Measurements from ENCODE around the gene MRPL19. TPM values are rescaled to one million over a fixed set of nuclear protein-coding genes. Genes with fewer than 3 reads are reported as not detected.

The MRPL19 gene
- total and polyA plus RNA-seq, 10 of the 15 experiments (the other 5 are each of a cell fraction or from before 2014, with no cell fraction given): 13.1 to 99.0 (median 56.6) TPM

DNA sequence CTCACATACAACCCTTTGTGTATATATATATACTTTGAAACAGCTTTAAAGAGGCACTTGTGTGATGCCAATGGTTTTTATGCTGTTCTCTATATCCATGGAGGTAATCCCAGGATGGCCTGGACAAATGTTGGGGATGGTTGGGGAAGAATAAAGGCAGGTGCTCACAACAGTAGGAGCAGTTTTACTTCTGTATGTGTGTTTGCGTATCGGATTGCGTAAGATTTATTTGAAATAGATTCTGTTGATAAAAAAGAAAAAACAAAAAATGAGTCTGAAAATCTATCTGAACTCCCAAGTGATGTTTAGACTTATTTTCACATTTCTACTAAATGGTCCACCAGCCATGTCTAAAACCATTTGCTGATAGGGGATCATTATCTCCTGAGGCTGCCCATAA is 29.3 kb downstream of the MRPL19 start:
- H3K4me1 ChIP-seq (ENCODE audit: control insufficient read depth, insufficient read depth, low read length): peaks cover 7% of the 10 kb centered on the region
- FAIRE-seq: no peak
- no peak overlapping the region for H3K9ac ChIP-seq (ENCODE audit: control insufficient read depth, insufficient read depth, low read length)
- no peak overlapping the region for H3K27ac ChIP-seq (ENCODE audit: control insufficient read depth, insufficient read depth)
- no peak for TF ChIP-seq SMAD5 (IDR thresholded peaks at IDR 0.05; ENCODE audit: low read depth)
- no peak for TF ChIP-seq LARP7 (IDR thresholded peaks at IDR 0.05)
- no peak for TF ChIP-seq PML (IDR thresholded peaks at IDR 0.05; ENCODE audit: low read length)
- TF ChIP-seq FOS (IDR thresholded peaks at IDR 0.05; ENCODE audit: borderline replicate concordance, extremely low read depth, insufficient read length): no peak
- TF ChIP-seq E2F4 (IDR thresholded peaks at IDR 0.05; ENCODE audit: low read depth, low read length): no peak
- TF ChIP-seq SMAD1 (IDR thresholded peaks at IDR 0.05; ENCODE audit: low read depth, partially characterized antibody): no peak
- TF ChIP-seq MYB (IDR thresholded peaks at IDR 0.05; ENCODE audit: borderline replicate concordance, low read depth, low read length): no peak
- TF ChIP-seq, protein P1, sequence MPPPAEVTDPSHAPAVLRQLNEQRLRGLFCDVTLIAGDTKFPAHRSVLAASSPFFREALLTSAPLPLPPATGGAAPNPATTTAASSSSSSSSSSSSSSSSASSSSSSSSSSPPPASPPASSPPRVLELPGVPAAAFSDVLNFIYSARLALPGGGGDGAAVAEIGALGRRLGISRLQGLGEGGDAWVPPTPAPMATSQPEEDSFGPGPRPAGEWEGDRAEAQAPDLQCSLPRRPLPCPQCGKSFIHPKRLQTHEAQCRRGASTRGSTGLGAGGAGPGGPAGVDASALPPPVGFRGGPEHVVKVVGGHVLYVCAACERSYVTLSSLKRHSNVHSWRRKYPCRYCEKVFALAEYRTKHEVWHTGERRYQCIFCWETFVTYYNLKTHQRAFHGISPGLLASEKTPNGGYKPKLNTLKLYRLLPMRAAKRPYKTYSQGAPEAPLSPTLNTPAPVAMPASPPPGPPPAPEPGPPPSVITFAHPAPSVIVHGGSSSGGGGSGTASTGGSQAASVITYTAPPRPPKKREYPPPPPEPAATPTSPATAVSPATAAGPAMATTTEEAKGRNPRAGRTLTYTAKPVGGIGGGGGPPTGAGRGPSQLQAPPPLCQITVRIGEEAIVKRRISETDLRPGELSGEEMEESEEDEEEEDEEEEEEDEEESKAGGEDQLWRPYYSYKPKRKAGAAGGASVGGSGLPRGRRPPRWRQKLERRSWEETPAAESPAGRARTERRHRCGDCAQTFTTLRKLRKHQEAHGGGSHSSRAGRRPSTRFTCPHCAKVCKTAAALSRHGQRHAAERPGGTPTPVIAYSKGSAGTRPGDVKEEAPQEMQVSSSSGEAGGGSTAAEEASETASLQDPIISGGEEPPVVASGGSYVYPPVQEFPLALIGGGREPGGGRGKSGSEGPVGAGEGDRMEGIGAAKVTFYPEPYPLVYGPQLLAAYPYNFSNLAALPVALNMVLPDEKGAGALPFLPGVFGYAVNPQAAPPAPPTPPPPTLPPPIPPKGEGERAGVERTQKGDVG (CRISPR knock-in tag; IDR thresholded peaks at IDR 0.05): no peak
- TF ChIP-seq, protein P2, sequence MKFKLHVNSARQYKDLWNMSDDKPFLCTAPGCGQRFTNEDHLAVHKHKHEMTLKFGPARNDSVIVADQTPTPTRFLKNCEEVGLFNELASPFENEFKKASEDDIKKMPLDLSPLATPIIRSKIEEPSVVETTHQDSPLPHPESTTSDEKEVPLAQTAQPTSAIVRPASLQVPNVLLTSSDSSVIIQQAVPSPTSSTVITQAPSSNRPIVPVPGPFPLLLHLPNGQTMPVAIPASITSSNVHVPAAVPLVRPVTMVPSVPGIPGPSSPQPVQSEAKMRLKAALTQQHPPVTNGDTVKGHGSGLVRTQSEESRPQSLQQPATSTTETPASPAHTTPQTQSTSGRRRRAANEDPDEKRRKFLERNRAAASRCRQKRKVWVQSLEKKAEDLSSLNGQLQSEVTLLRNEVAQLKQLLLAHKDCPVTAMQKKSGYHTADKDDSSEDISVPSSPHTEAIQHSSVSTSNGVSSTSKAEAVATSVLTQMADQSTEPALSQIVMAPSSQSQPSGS (IDR thresholded peaks at IDR 0.05; ENCODE audit: low read length): no peak
- no peak for TF ChIP-seq NR2F1 (conservative IDR thresholded peaks at IDR 0.05)
- TF ChIP-seq EP300 (IDR thresholded peaks at IDR 0.05; ENCODE audit: borderline replicate concordance in 1 of 2, control insufficient read depth in 1 of 2, low read depth in 2 of 2, low read length in 2 of 2): no peak
- TF ChIP-seq TBL1XR1 (IDR thresholded peaks at IDR 0.05; ENCODE audit: low read depth, low read length): no peak
- TF ChIP-seq TAF1 (IDR thresholded peaks at IDR 0.05; ENCODE audit: borderline replicate concordance, low read depth, low read length): no peak
- no peak for TF ChIP-seq PKNOX1 (IDR thresholded peaks at IDR 0.05)
- ChIA-PET SMC1A (ENCODE audit: uncharacterized antibody, unreplicated experiment) (interaction anchor here (3.3 kb wide), 1 partner anchor 36 kb away, joined by 41 read pairs; no protein-coding TSS in a partner anchor), CTCF (interaction anchor here (0.7 to 9.3 kb wide), 8 partner anchors 9 to 92 kb away, joined by 3 to 150 read pairs (median 20); partner anchors contain the start of gene MRPL19), RAD21 (ENCODE audit: unreplicated experiment) (interaction anchor here (0.6 to 1.3 kb wide), 2 partner anchors 34 to 384 kb away, joined by 3 read pairs; no protein-coding TSS in a partner anchor), POLR2A (interaction anchor here (1.7 kb wide), 1 partner anchor 29 kb away, joined by 4 read pairs; the partner anchor contains the start of gene MRPL19)
- in situ Hi-C loops (cut with MboI) (no loop called here), intact Hi-C loops (cut with micrococcal nuclease; ENCODE audit: unreplicated experiment) (loop anchor here (2.0 kb wide), 1 partner anchor 19 kb away; no protein-coding TSS in a partner anchor)
- H3K4me2 ChIP-seq (ENCODE audit: control insufficient read depth, insufficient read depth): no peak overlapping the region
- H3K79me2 ChIP-seq (ENCODE audit: control insufficient read depth, insufficient read depth, low read length): no peaks in the 10 kb centered on the region
- 98% methylated on average over 3 of the region's 3 CpGs for WGBS (ENCODE audit: insufficient coverage, insufficient replicate concordance, low lambda C conversion rate, missing lambda C conversion rate)
- peaks cover 0 to 6% of the 10 kb centered on the region in 2 experiments; a peak in 3 of 4 replicates for H3K36me3 ChIP-seq (ENCODE audit: control insufficient read depth in 2 of 2, insufficient read depth in 2 of 2, low read length in 1 of 2)
- no peaks in the 10 kb centered on the region for H3K27me3 ChIP-seq (replicated peaks in 1 of 2; ENCODE audit: control insufficient read depth in 2 of 2, insufficient read depth in 2 of 2, low read length in 1 of 2)
- H3K9me3 ChIP-seq (replicated peaks; ENCODE audit: control insufficient read depth, insufficient read depth, low read length): no peaks in the 10 kb centered on the region
- BruUV-seq (replicated peaks): no TSS peak
- H2AFZ ChIP-seq (ENCODE audit: control insufficient read depth, low read depth, low read length): no peak overlapping the region
- ATAC-seq: no peak
- no peaks in the 10 kb centered on the region for H4K20me1 ChIP-seq (ENCODE audit: control insufficient read depth, insufficient read depth)
- no peak for DNase-seq (ENCODE audit: low read depth, low spot score)
- no peak overlapping the region for H3K4me3 ChIP-seq
